HCT116 (cell line): Measurements from ENCODE around the gene CHD9NB.

Experiments used
- CBX3 ChIP-seq: IDR thresholded peaks from 2 replicates; pipeline ENCODE4 v1.6.1; 2012; ENCODE audit warnings: low read depth
- CEBPB ChIP-seq: IDR thresholded peaks from 2 replicates; pipeline ENCODE4 v1.6.1; 2012; ENCODE audit warnings: low read depth
- FOSL1 ChIP-seq: IDR thresholded peaks from 2 replicates; pipeline ENCODE4 v1.6.1; 2012; ENCODE audit warnings: low read depth
- MAX ChIP-seq: IDR thresholded peaks from 2 replicates; pipeline ENCODE4 v1.6.1; 2012
- POLR2A ChIP-seq: IDR thresholded peaks from 2 replicates; pipeline ENCODE4 v1.7.0; 2011; ENCODE audit warnings: borderline replicate concordance; ENCODE audit not compliant: insufficient read depth, insufficient read length; ENCODE audit errors: extremely low read depth
- SP1 ChIP-seq: IDR thresholded peaks from 2 replicates; pipeline ENCODE4 v1.6.1; 2012; ENCODE audit warnings: low read depth
- TF ChIP-seq, protein P1 (sequence below), 3 experiments: fragments of 200-600 bp in 1 of 3; sonication (generic) in 1 of 3; IDR thresholded peaks in 2 of 3; conservative IDR thresholded peaks in 1 of 3; 2 replicates each; pipeline ENCODE4 v1.5.1; 2012 to 2017; ENCODE audit warnings: low read depth in 2 of 3, low read length in 2 of 3, antibody characterized with exemption in 1 of 3, borderline replicate concordance in 1 of 3, control low read depth in 1 of 3, mild to moderate bottlenecking in 1 of 3, mixed read lengths in 1 of 3, mixed run types in 1 of 3, moderate library complexity in 1 of 3; ENCODE audit not compliant: insufficient read depth in 1 of 3

DNA sequence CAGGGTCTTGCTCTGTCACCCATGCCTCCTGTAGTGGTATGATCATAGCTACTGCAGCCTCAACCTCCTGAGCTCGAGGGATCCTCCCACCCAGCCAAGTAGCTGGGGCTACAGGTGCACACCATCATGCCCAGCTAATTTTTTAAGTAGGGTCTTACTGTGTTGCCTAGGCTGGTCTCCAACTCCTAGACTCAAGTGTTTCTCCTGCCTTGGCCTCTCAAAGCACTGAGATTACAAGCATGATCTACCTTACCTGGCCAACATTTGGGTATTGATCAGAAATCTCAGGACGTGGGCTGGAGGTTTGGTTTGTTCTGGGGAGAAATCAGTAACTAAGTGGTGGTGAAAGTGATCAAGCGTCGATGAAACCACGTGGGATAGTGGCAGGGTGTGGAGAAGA, 6.2 kb upstream of the CHD9NB start:
- TF ChIP-seq CBX3 (no peak), FOSL1 (no peak), POLR2A (no peak), SP1 (no peak), CEBPB (no peak), MAX (no peak)
- TF ChIP-seq, protein P1, sequence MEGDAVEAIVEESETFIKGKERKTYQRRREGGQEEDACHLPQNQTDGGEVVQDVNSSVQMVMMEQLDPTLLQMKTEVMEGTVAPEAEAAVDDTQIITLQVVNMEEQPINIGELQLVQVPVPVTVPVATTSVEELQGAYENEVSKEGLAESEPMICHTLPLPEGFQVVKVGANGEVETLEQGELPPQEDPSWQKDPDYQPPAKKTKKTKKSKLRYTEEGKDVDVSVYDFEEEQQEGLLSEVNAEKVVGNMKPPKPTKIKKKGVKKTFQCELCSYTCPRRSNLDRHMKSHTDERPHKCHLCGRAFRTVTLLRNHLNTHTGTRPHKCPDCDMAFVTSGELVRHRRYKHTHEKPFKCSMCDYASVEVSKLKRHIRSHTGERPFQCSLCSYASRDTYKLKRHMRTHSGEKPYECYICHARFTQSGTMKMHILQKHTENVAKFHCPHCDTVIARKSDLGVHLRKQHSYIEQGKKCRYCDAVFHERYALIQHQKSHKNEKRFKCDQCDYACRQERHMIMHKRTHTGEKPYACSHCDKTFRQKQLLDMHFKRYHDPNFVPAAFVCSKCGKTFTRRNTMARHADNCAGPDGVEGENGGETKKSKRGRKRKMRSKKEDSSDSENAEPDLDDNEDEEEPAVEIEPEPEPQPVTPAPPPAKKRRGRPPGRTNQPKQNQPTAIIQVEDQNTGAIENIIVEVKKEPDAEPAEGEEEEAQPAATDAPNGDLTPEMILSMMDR (IDR thresholded peaks at IDR 0.05 in 2 of 3, conservative IDR thresholded peaks at IDR 0.05 in 1 of 3; ENCODE audit: borderline replicate concordance in 1 of 3, insufficient read depth in 1 of 3, low read depth in 2 of 3, low read length in 2 of 3): no peak
